Right lobe of liver (tissue), 4 donors: ENCODE results near the gene COL19A1.

Source experiments
- CTCF ChIP-seq, 4 donors: fragments of 200-600 bp in 3 of 4; fragments of 450-650 bp in 1 of 4; IDR thresholded peaks; one replicate each; pipeline versions ENCODE4 v1.5.1 to v1.8.0; 2016 to 2022; ENCODE audit warnings: antibody characterized with exemption in 4 of 4, mild to moderate bottlenecking in 2 of 4
- POLR2A ChIP-seq: fragments of 450-650 bp; IDR thresholded peaks from one replicate; pipeline ENCODE4 v1.6.1; 2017; ENCODE audit warnings: antibody characterized with exemption, mild to moderate bottlenecking
- donor health status: DM: no; HTN: no; CAD: no.
- donor health status: DM: no; HTN: no; CAD: no.
- donor health status: DM: no; HTN: yes; CAD: no.

DNA sequence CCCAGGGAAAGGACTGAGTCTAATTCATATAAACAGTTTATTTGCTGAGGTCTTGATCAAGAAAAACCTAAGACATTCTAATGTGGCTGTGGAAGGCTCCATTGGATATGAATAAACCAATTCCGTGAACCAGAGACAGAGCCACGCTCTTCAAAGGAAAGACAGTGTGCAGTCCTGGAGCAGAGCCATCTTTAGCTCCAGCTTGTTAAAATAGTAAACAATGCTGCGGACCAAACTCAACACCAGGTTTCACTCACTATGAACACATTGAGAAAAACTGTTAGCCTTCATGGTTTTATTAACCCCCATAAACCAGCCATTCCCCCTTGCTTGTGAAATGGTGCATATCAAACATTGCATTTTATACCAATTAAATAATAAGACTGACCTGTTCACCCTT, 374.7 kb downstream of the COL19A1 start:
- TF ChIP-seq CTCF (IDR thresholded peaks at IDR 0.05) = no peak
- TF ChIP-seq POLR2A = no peak
